A549 (cell line): ENCODE measurements around the gene CDH22. TPM values are rescaled to one million over a fixed set of nuclear protein-coding genes. Genes with fewer than 3 reads are reported as not detected.

Experiments
- ATAC-seq, 2 experiments: fragments of 200-7000 bp in 1 of 2; fragments of >200 bp in 1 of 2; cut with Nextera tagmentation in 1 of 2; cut with Tn5 transposase in 1 of 2; 3 replicates each; pipeline versions ENCODE4 v1.8.0 to v1.9.1; 2018 to 2020; ENCODE audit warnings: mild to moderate bottlenecking in 1 of 2, moderate library complexity in 1 of 2
- CTCF ChIA-PET: fragments of 300-600 bp; sonication (Branson Sonifier 250); formaldehyde crosslinking; extraction: SDS; loops from one replicate; lab custom pipeline; 2021; ENCODE audit warnings: antibody characterized with exemption, inconsistent platforms; lab: Yijun Ruan, JAX
- POLR2A ChIA-PET: fragments of 350-600 bp; formaldehyde crosslinking; extraction: SDS; loops from one replicate; lab custom pipeline; 2021; ENCODE audit warnings: antibody characterized with exemption, inconsistent platforms; lab: Yijun Ruan, JAX
- DNase-seq, 2 experiments: peaks; one replicate each; pipeline versions ENCODE4 v3.0.0 to v3.0.0-alpha.2; 2011 to 2016; ENCODE audit warnings: low read depth in 1 of 2, low spot score in 1 of 2
- FAIRE-seq: peaks from 2 replicates; lab custom pipeline; 2011; peaks lifted over from hg19 to GRCh38; lab: Jason Lieb, UNC
- H3K27ac ChIP-seq, 2 experiments: fragments of >200 bp; sonication (Bioruptor Twin); formaldehyde crosslinking; 3 replicates each; pipeline ENCODE4 v1.5.1; 2016 to 2017
- H3K4me1 ChIP-seq: fragments of >200 bp; sonication (Bioruptor Twin); formaldehyde crosslinking; 3 replicates; pipeline ENCODE4 v1.6.1; 2016
- H3K4me2 ChIP-seq: fragments of >200 bp; sonication (Bioruptor Twin); formaldehyde crosslinking; 3 replicates; pipeline ENCODE4 v1.6.1; 2016
- H3K4me3 ChIP-seq: fragments of >200 bp; sonication (Bioruptor Twin); formaldehyde crosslinking; 3 replicates; pipeline ENCODE4 v1.5.1; 2016
- H3K9me3 ChIP-seq: fragments of >200 bp; sonication (Bioruptor Twin); formaldehyde crosslinking; 3 replicates; pipeline ENCODE4 v1.6.1; 2016
- ATOH8 ChIP-seq: fragments of 250-450 bp; sonication (Bioruptor Pico); IDR thresholded peaks from 2 replicates; pipeline ENCODE4 v1.5.0; 2020; ENCODE audit warnings: low read depth, mild to moderate bottlenecking, moderate library complexity
- BHLHE40 ChIP-seq: IDR thresholded peaks from 2 replicates; pipeline ENCODE4 v1.6.1; 2012; ENCODE audit warnings: low read depth, low read length, inconsistent platforms
- CBX2 ChIP-seq: fragments of 200-600 bp; sonication (generic); IDR thresholded peaks from 2 replicates; pipeline ENCODE4 v1.6.1; 2016; ENCODE audit warnings: low read depth, mild to moderate bottlenecking, borderline replicate concordance
- CBX8 ChIP-seq: fragments of 200-600 bp; sonication (generic); IDR thresholded peaks from 2 replicates; pipeline ENCODE4 v1.6.1; 2016
- CTCF ChIP-seq: fragments of >200 bp; sonication (Bioruptor Twin); formaldehyde crosslinking; IDR thresholded peaks from 3 replicates; pipeline ENCODE4 v1.5.1; 2016
- EHF ChIP-seq: fragments of 250-450 bp; sonication (Bioruptor Pico); IDR thresholded peaks from 2 replicates; pipeline ENCODE4 v1.5.0; 2020; ENCODE audit warnings: mild to moderate bottlenecking
- FOSB ChIP-seq: fragments of 250-450 bp; sonication (Bioruptor Pico); IDR thresholded peaks from 2 replicates; pipeline ENCODE4 v1.5.0; 2020; ENCODE audit warnings: mild to moderate bottlenecking, moderate library complexity
- FOXS1 ChIP-seq: fragments of 250-450 bp; sonication (Bioruptor Pico); IDR thresholded peaks from 2 replicates; pipeline ENCODE4 v1.5.0; 2020; ENCODE audit warnings: mild to moderate bottlenecking, moderate library complexity
- HES2 ChIP-seq: fragments of >200 bp; sonication (Bioruptor Twin); formaldehyde crosslinking; IDR thresholded peaks from 2 replicates; pipeline ENCODE4 v1.6.1; 2016
- HMGXB4 ChIP-seq: fragments of 250-450 bp; sonication (Bioruptor Pico); IDR thresholded peaks from 2 replicates; pipeline ENCODE4 v1.5.0; 2021; ENCODE audit warnings: mild to moderate bottlenecking, moderate library complexity, borderline replicate concordance
- HOXB13 ChIP-seq: fragments of 250-450 bp; sonication (Bioruptor Pico); IDR thresholded peaks from 2 replicates; pipeline ENCODE4 v1.5.0; 2020; ENCODE audit warnings: low read depth, mild to moderate bottlenecking, moderate library complexity
- JUN ChIP-seq, 2 experiments: fragments of >200 bp; sonication (Bioruptor Twin); formaldehyde crosslinking; IDR thresholded peaks; 2 replicates in 1 of 2; 3 replicates in 1 of 2; pipeline ENCODE4 v1.6.1; 2016 to 2017
- MYC ChIP-seq: IDR thresholded peaks from 2 replicates; pipeline ENCODE4 v1.6.1; 2012; ENCODE audit warnings: mild to moderate bottlenecking, inconsistent platforms, low read length, improper control_type of control experiment, borderline replicate concordance
- PBX3 ChIP-seq: IDR thresholded peaks from 2 replicates; pipeline ENCODE4 v1.6.1; 2012
- POLR2A ChIP-seq: IDR thresholded peaks from 2 replicates; pipeline ENCODE4 v1.6.1; 2012; ENCODE audit warnings: mild to moderate bottlenecking, low read length
- RAD21 ChIP-seq, 2 experiments: fragments of >200 bp in 1 of 2; sonication (Bioruptor Twin) in 1 of 2; formaldehyde crosslinking in 1 of 2; IDR thresholded peaks in 1 of 2; conservative IDR thresholded peaks in 1 of 2; 2 replicates in 1 of 2; 3 replicates in 1 of 2; pipeline ENCODE4 v1.6.1; 2012 to 2018; ENCODE audit warnings: inconsistent platforms in 1 of 2
- RCOR1 ChIP-seq: fragments of 150-350 bp; IDR thresholded peaks from 2 replicates; pipeline ENCODE4 v1.6.1; 2014; ENCODE audit warnings: antibody characterized with exemption, low read length, low read depth
- RFX5 ChIP-seq: fragments of 450-650 bp; IDR thresholded peaks from 2 replicates; pipeline ENCODE4 v1.7.1; 2014; ENCODE audit warnings: antibody characterized with exemption, mild to moderate bottlenecking, moderate library complexity
- SMC3 ChIP-seq: fragments of >200 bp; sonication (Bioruptor Twin); formaldehyde crosslinking; IDR thresholded peaks from 3 replicates; pipeline ENCODE4 v1.6.1; 2018; ENCODE audit warnings: inconsistent platforms
- SREBF2 ChIP-seq: fragments of 450-650 bp; IDR thresholded peaks from 2 replicates; pipeline ENCODE4 v1.6.1; 2014; ENCODE audit warnings: mild to moderate bottlenecking, moderate library complexity
- USF2 ChIP-seq: fragments of 450-650 bp; IDR thresholded peaks from 2 replicates; pipeline ENCODE4 v1.6.1; 2014; ENCODE audit warnings: antibody characterized with exemption
- ZC3H11A ChIP-seq: fragments of 450-650 bp; IDR thresholded peaks from 2 replicates; pipeline ENCODE4 v1.6.1; 2014; ENCODE audit warnings: antibody characterized with exemption, mild to moderate bottlenecking
- ZFP36 ChIP-seq: fragments of 450-650 bp; IDR thresholded peaks from 2 replicates; pipeline ENCODE4 v1.6.1; 2014; ENCODE audit warnings: borderline replicate concordance; ENCODE audit not compliant: partially characterized antibody
- ZNF302 ChIP-seq: fragments of 250-450 bp; sonication (Bioruptor Pico); IDR thresholded peaks from 2 replicates; pipeline ENCODE4 v1.9.0; 2021; ENCODE audit warnings: inconsistent platforms, mild to moderate bottlenecking, moderate library complexity
- ZSCAN20 ChIP-seq: fragments of 250-450 bp; sonication (Bioruptor Pico); IDR thresholded peaks from 2 replicates; pipeline ENCODE4 v1.8.0; 2022; ENCODE audit warnings: mild to moderate bottlenecking, moderate library complexity
- WGBS: methylation state at CpG from one replicate; pipeline ENCODE4 v1.1.6; 2017; ENCODE audit errors: missing lambda C conversion rate; 5-methylcytosine and 5-hydroxymethylcytosine counted together
- polyA plus RNA-seq, 4 experiments: library from polyadenylated mRNA; depleted of rRNA in 3 of 4; stranded (reverse); fragments of >200 nt; fragmentation: RNase III in 1 of 4; extraction: RNeasy Plus Mini Kit Qiagen cat#74134 plus additional on column Dnase treatment in 1 of 4; gene quantifications; 2 replicates in 3 of 4; 3 replicates in 1 of 4; pipeline ENCODE4 v1.2.3, GENCODE V29; 2011 to 2017

Gene CDH22
- polyA plus RNA-seq, 2 of the 4 experiments (the other 2 are of a cell fraction), result not detected

GRCh38 chr20:46203510-46203837 is 104.8 kb downstream of the CDH22 start:
- no peak for FAIRE-seq
- POLR2A ChIA-PET, result no interaction called here

GRCh38 chr20:46202766-46203509 is 105.4 kb downstream of the CDH22 start:
- CTCF ChIA-PET, result interaction anchor here (0.6 to 1.4 kb wide), 3 partner anchors 25 to 51 kb away, joined by 3 read pairs; no protein-coding TSS in a partner anchor
- FAIRE-seq, result no peak
- Histone ChIP-seq H3K27ac (no peak overlapping the region), H3K4me1 (peaks cover 18% of the 10 kb centered on the region), H3K4me3 (no peak overlapping the region), H3K9me3 (no peaks in the 10 kb centered on the region), H3K4me2 (no peak overlapping the region)
- DNase-seq, result no peak
- no peak for ATAC-seq
- POLR2A ChIA-PET, result interaction anchor here (0.6 kb wide), 1 partner anchor 19 kb away, joined by 10 read pairs; no protein-coding TSS in a partner anchor
- WGBS, result 43% methylated on average over 11 of the region's 11 CpGs
- TF ChIP-seq EHF (CRISPR knock-in tag) (no peak), USF2 (no peak), PBX3 (no peak), SREBF2 (no peak), ATOH8 (CRISPR knock-in tag) (no peak), RCOR1 (no peak), HES2 (no peak), BHLHE40 (no peak), ZC3H11A (no peak), MYC (no peak), HOXB13 (CRISPR knock-in tag) (no peak), CBX8 (no peak), ZSCAN20 (CRISPR knock-in tag) (no peak), FOXS1 (CRISPR knock-in tag) (no peak), POLR2A (no peak), CTCF (no peak)

More at GRCh38 chr20:46203510-46203837, 104.8 kb downstream of the CDH22 start:
- WGBS, result 72% methylated on average over 3 of the region's 3 CpGs
- Histone ChIP-seq H3K9me3 (no peaks in the 10 kb centered on the region), H3K4me3 (no peak overlapping the region), H3K4me2 (no peak overlapping the region)
- no peak for DNase-seq
- CTCF ChIA-PET, result interaction anchor here (0.6 to 2.1 kb wide), 6 partner anchors 10 to 238 kb away, joined by 3 to 7 read pairs (median 3); no protein-coding TSS in a partner anchor
- TF ChIP-seq SMC3 (no peak), ZSCAN20 (CRISPR knock-in tag) (no peak), ZFP36 (no peak), RFX5 (no peak), HMGXB4 (CRISPR knock-in tag) (no peak), JUN (IDR thresholded peaks at IDR 0.05) (no peak), CBX2 (no peak), FOSB (CRISPR knock-in tag) (no peak), RAD21 (conservative IDR thresholded peaks at IDR 0.05 in 1 of 2, IDR thresholded peaks at IDR 0.05 in 1 of 2) (no peak), ZNF302 (CRISPR knock-in tag) (no peak)
- TF ChIP-seq, all 56 proteins: peak for 0
- Histone ChIP-seq H3K27ac (no peak overlapping the region), H3K4me1 (peaks cover 18% of the 10 kb centered on the region)
- ATAC-seq, result no peak
